Measurements from ENCODE around the gene DHRS3.

DHRS3 gene

DNA sequence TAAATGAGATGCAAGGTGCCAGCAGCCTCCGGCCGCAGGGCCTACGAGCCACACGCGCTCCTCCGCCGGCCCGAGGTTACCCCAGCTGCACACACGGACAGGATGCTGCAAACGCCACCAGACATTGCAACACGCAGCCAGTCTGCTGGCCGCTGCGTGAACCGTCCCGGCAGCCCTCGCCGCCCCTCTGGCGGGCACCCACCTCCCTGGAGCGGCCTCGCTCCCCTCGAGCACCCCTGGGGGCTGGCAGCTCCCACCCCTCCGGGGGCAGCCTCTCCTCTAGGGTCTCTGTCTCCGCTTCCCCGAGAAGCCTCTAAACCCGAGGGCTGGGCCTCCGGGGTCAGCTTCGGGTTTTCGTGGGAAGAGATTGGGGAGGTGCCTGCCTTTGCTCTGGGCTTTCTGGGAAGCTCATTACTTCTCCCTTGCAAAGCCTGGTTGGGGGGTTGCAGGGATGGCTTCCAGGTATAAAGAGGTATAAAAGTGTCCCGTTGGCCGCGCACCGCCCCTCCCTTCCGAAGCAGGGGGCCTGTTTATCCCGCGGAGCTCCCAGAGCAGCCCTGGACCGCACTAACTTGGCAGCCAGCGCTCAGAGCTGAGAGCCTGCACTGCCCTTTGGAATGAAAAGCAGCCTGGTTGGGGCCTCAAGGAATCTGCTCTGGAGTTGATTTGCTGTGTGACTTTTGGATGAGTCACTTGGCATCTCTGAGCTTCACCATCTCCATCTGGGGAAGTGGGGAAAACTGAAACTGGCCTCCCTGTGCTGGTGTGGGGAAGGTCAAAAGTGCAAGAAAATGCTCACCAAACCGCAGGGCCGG lies 21.8 kb downstream of the DHRS3 start:
- no peak for DNase-seq

DNA sequence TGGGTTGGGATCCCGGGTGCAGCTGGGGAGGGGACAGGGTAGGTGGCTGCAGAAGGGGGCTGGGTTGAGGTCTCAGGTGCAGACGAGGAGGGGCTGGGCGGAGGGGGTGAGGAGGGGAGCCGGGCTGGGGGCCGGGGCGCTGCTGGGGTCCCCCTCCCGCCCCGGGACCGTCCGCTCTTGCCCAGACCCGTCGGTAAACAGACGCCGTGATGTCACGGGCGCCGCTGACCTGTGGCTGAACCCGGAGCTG lies 22.3 kb downstream of the DHRS3 start:
- DNase-seq, result no peak

DNA sequence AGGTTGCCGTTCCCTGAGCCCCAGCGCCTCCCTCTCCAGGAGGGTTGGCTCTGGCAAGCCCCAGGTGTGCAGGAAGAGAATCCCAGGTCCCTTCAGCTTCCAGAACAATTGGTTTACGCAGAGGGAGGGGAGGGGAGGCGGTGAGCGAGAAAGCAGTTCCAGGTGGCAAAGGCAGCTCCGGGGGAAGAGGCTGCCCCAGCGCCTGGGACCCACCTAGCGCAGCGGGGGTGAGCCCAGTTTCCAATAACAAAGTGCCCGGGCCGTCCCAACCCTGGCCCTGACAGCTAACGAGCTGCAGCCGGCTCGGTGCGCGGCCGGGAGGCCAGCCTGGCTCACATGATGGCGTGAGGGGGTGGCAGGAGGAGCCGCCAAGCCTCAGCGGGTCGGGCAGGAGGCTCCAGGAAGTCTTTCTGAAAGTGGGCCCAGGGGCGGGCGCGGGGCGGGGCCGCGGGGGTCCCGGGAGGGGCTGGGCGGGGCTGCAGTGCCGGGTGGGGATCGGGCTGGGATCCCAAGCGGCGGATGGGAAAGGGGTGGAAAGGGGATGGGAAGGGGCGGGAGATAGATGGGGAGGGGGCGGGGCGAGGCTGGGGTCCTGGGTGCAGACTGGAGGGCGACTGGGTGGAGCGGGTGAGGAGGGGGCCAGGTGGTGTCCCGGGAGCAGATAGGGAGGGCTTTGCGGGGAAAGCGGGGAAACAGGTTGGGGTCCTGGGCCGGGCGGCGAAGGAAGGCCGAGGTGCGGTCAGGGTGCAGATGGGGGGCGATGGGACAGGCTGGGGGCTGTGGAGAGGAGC lies 22.8 kb downstream of the DHRS3 start:
- no peak for DNase-seq

DNA sequence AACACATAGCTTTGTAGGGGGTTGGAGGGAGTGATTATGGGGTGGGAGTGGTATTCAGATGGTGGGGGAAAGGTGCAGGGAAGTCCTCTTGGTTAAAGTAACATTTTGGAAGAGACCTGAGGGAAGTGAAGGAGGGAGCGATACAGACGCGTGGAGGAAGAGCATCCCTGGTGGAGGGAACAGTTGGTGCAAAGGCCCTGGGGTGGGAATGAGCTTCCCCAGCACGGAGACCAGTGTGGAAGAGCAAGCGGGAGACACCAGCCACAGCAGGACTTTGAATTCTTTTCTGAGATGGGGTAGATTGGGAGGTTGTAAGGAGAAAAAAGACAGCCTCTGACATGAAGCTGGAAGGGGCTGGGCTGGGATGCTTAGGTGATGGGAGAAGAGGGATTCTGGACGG lies 23.5 kb downstream of the DHRS3 start:
- DNase-seq, result no peak

DNA sequence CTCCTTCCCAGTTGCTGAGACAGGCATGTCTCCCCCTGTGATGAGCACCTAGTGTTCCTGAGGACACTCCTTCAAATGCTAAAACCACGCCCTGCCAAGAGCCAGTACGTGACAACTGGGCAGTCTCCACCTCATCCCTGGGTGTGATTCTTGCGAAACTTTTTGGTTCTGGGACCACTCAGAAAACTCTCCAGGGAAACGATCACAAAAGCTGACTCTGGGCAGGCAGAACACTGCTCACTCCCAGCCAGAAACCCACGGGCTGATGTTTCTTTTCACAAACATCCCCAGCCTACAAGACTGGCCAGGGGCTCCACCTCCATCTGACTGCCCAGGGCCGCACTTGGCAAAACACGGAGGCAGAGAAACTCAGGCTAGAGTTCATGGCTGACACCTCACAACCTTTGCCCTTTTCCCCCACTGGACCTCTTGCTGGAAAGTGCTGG lies 24.4 kb downstream of the DHRS3 start:
- no peak for DNase-seq

DNA sequence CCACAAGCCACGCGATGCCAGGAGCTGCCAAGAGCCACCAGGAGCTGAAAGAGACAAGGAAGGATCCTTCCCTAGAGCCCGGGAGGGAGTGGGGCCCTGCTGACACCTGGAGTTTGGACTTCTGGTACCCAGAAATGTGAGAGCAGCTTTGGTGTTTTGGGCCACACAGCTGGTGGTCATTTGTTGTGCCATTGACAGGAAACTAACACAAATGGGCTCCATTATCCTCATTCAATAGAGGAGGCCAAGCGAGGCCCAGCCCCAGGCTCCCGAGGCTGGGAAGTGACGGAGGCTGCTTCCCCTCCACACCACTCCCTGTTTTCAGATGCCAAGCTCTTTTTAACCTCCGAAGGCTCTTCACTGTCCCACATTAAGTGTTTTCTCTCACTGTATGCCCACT lies 25.5 kb downstream of the DHRS3 start:
- no peak for DNase-seq

DNA sequence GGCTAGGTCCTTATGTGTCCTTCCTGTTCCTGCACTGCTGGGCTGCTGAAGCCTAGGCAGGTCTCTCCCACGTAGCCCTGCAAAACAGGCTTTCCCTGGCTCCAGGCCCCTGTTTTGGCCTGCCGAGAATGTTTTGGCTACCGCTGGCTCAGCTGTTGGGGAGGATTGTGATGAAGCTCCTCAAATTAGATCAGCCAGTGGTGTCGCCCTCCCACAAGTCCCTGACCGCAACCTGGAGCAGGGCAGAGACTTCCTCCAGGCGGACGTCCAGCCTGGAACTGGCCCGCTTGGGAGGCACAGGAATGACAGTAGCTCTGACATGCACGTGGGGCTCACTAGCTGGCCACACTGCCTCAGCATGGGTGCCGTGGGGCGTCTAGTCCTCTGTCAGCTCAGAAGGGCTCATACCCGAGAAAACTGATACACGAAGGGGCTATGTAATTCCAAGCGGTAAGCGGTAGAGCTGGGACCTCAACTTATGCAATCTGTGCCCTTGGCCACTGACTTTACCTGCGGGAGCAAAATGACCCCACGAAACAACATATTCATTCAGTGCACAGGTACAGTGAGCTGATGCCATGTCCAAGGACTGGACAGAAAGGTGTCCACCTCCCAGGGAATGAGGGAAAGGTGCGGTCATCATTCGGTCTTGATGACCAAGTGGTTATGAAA lies 26.6 kb downstream of the DHRS3 start:
- DNase-seq, result no peak

DNA sequence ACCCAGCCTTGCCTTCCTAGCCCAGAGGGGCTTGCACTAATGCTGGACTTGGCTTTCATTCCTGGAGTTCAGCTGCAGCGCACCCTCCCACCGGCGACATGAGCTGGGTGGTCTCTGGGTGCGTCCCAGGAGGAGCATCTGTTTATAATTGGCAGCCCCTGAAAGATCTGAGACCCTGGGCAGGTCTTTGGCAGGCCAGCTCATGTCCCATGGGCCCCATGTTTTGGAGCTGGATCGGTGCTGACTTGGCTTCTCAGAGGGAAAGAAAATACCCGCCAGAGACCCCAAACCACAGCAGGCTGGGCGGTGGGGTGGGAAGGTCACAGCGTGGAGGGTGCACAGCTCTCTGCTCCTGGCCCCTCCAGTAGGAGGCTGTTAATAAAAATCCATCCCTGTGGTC lies 29.3 kb downstream of the DHRS3 start:
- DNase-seq, result no peak

DNA sequence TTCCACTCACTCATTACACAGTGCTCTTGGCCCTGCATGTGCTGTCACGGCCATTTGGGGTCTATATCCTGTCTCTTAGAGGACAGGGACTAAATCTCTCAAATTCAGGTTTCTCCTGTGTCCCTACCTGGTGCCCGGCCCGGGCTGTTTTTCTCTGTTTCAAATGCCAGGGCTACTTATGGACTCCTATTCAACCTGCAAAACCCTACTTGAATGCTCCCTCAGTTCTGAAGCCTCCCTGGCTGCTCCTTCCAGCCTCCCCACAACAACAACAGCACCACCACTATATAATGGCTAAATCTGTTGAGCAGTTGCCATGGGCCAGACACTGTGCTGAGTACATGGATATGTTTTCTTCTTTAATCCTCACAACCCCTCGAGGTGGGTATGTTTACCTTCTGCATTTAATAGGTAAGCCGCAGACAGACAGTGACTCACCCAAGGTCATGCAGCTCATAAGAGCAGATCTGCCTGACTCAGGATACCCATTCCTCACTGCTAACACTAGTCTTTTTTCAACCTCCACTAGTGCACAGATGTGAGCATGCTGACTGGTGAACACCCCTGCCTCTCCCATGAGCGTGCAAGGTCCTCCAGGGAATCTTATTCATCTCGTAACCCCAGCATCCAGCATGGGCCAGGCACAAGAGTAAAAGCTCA lies 29.9 kb downstream of the DHRS3 start:
- no peak for DNase-seq

DNA sequence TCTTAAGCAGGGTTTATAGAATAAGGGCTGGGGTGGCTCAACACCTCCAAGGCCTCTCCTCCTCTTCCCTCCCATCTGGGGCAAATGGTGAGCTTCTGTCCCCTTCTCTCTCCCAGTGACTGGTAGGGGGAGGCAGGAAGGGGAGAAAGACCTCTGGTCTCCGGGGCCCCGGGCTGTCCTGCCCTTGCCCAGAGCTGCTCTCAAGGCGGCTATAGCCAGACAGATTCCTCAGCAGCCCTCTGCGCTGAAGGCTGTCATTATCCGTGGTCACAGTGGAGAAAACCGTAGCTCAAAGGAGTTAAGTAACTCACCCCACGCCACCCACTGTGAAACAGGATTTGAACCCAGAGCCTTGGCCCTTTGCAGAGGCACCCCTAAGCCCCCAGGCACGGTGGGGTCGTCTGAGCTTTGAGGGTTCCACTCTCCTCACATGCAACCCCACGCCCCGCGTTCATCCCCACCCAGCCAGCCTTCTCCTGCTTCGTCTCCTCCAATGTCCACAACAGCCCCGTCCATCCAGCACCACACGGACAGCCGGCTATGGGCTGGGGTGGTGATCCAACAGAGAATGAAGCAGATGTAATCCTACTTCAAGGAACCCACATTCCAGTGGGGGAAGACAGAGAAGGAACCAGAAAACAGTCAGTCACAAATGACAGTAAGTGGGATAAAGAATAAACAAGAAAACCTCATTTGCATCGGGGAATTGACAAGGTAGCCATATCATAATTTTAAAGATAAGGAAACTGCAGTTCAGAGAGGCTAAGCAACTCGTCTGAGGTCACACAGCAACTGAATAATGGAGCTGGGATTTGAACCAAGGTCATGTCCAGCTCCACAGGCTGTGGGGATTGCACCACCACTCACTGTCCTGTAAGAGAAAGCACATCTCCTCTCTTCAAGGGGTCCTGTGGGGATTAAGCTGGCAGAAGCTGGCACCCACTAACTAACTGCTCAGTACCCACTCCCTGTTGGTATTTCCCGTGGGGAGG lies 31.8 kb downstream of the DHRS3 start:
- DNase-seq, result no peak

DNA sequence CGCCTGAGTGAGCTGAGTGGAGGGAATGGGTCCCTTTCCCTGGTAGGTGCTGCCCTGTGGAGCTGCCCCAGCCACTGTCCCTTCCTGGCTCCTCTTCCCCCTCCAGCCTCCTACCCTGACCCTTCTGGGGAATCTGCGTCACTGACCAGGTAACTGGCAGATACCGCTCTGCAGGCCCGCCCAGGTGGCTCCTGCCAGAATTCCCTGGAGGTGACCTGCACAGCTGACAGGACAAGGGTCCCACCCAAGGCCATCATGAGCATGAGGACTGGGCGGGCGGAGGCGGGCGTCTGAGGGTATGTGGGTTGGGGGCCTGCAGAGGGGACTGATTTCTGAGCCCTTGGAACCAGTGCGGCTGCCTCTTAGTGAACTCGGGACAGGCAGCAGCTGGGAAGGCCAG lies 32.5 kb downstream of the DHRS3 start:
- no peak for DNase-seq

DNA sequence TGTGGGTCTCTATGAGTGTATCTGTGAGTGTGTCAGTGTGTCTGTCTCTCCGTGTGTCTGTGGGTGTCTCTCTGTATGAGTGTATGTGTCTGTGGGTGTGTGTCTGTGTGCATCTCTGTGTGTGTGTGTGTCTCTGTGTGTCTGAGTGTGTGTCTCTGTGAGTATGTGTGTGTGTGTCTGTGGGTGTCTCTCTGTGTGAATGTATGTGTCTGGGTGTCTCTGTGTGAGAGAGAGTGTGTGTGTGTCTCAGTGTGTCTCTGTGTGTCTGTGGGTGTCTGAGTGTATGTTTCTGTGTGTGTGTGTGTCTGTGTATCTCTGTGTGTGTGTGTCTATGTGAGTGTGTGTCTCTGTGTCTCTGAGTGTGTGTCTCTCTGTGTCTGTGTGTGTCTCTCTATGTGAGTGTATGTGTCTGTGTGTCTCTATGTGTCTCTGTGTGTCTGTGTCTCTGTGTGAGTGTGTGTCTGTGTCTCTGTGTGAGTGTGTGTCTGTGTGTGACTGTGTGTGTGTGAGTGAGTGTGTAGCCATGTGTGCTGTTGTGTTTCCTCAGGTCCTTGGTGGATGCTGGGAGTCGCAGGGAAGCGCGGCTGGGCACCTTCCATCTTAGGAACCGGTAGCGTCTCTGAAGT lies 33.0 kb downstream of the DHRS3 start:
- no peak for DNase-seq

DNA sequence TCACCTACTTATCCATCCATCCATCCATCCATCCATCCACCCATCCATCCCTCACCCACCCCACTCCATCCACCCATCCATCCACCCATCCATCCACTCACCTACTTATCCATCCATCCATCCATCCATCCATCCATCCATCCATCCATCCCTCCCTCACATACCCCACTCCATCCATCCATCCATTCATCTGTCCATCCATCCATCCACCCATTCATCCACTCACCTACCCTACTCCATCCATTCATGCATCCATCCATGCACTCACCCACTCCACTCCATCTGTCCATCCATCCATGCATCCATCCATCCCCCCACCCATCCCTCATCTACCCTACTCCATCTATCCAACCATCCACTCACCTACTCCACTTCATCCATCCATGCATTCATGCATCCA lies 34.5 kb downstream of the DHRS3 start:
- no peak for DNase-seq

DNA sequence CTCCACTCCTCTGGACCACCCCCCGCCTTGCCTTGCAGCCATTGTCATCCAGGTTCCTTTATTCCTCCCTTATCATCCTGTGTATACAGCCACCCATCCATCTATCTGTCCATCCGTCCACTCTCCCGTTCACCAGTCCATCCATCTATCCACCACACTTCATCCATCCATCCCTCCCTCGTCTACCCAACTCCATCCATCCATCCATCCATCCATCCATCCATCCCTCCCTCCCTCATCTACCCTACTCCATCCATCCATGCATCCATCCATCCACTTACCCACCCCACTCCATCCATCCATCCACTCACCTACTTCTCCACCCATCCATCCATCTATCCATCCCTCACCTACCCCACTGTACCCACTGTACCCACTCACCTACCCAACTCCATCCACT lies 35.4 kb downstream of the DHRS3 start:
- no peak for DNase-seq

DNA sequence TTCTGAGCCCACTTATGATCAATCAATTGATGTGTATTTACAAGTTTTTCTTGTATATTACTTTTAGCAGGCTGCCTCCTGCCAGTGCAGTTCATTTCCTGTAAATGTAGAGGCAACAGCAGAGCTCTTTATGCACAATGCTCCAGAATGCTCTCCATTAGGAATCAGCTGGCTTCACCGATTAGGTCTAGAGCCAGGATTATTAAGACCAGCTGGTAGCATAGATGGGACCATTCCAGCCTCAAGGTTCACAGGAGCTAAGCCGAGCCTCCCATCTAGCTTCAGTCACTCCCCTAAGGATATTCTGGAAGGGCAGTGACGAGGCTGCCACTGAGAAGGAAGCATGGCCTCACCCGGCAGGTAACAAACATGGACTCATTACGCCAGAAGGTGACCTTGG lies 36.8 kb downstream of the DHRS3 start:
- no peak for DNase-seq

DNA sequence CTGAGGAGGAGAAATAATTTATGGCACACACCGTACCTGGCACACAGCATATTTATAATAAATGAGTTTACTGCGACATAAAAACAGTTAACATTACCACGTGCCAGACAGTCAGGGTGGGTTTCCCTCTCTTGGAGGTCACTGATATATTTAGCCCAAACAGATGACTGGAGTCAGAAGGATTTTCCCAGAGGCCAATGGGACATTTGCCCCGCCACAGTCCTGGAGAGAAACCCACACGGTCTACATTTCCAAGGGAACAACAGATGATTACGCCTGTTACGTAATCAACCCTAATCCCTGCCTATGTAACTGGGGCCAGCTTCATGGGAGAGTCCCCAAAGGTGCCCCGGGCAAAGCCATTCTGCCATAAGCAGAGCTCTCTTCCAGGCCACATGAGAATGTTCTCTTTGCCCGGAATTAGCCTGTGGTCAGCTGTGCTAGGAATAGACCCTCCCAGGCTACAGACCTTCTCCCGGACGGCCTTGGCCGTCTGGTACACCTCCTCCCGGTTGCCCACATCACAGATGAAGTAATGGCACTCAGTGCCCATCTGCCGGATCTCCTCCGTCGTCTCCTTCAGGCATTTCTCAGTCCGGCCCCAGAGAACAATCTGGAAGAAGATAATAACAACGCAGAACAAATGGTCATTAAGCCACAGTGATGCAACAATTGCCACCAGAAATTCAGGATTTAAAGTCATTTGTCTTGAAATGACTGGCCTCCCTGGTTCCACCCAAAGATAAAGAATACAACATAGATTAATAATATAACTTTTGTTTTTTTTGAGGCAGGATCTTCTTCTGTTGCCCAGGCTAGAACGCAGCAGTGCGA lies 37.7 kb downstream of the DHRS3 start:
- DNase-seq, result no peak

DNA sequence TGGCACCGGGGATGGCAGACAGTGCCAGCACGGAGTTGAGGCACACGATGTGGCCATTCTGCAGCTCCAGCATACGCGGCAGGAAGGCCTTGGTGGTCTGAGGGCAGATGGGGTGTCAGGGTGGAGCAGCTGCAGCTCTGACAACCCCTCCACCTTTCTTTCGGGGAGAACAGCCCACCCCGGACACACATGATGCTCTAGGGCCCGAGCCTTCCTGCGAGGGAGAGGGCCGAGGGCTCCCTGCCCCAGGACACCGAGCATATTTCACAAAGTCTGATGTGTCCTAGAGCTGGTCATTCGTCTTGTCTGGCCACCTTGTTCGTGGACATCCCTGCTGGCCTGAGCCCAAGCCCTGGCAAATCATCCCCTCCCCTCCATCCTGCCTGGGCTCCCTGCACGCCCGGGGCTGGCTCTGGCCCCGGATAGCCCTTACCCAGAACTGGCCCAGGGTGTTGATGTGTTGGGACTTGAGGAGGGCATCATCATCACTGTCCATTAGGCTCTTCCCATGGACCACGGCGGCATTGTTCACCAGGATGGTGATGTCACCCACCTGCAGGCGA lies 39.1 kb downstream of the DHRS3 start:
- no peak for DNase-seq

DNA sequence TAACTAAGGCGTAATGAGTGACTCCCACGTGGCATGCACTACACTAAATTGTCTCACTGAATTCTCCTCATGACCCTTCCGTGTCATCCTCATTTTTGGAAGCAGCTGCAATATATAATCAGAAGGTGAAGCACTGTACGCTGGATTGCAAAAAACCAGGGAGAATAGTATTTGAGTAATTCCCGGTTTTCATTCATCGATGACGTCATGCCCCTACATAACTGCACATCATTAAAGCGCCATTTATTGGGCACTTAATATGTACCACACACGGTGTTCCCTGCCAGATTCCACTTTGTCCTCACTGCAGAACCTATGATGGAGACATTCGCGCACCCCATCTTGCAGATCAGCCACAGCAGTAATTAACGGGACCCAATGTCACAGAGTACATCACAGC lies 41.0 kb downstream of the DHRS3 start:
- DNase-seq, result no peak

DNA sequence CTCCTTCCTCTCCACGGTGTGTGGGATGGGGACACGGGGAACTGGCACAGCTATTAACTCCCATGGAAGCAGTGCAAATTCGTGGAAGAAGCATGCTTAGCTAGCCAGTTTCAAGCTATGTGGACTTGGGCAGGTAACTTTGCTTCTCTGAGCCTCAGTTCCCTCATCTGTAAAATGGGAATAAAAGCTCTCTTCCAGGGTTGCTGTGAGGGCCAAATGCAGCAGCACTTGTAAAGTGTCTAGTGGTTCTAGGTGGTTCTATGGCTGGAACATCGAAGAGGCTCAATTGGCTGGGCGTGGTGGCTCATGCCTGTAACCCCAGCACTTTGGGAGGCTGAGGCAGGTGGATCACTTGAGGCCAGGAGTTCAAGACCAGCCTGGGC lies 43.3 kb downstream of the DHRS3 start:
- no peak for DNase-seq

DNA sequence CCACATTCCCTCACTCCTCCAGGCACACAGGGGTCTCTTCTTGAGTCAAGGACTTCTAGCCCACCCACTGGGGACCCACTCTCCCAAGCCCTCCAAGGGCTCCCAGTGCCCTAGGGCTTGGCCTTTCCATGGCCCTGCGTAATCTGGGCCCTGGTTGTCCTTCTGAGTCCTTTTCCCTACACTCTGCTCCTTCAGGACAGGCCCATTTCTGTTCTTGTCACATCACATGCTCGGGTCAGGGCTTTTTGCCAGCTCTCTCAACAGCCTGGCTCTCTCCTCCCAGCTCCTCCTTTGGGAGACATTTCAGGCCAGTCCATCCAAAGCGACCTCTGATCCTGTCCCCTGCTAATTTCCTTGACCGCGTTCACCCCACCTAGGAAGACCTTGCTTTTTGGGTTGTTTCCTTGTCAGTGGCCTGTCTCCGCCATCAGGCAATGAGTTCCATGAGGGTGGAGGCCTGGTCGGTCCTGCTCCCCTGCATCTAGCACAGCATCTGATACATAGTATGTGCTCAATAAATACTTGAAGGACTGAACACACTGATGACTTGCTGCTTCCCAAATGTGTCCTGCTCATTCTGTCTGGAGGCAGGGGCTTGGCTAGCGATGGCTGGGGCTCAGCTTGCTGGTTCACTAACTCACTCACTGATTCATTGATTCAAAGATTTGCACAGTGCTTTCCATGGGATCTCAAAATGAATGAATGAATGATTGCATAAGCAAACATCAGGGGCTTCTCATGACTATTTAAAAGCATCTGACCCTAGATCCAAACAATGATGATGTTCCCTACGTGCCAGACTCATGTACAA lies 44.8 kb downstream of the DHRS3 start:
- DNase-seq, result no peak

Data from activated CD4-positive, alpha-beta T cell treated with anti-CD3 and anti-CD28 coated beads, Interleukin-2, amount 50 U/mL, for 4 hours (primary cell).